DND-41 (cell line): ENCODE measurements around the gene CFAP20DC.

Experiments used
- EZH2 ChIP-seq: IDR thresholded peaks from 3 replicates; pipeline ENCODE4 v1.6.1; 2012; ENCODE audit warnings: borderline replicate concordance, low read depth, mild to moderate bottlenecking, moderate library complexity, low read length, inconsistent platforms; ENCODE audit not compliant: severe bottlenecking
- TF ChIP-seq, protein P1 (sequence below): IDR thresholded peaks from 2 replicates; pipeline ENCODE4 v1.5.1; 2012; ENCODE audit warnings: borderline replicate concordance, low read length, moderate library complexity, mild to moderate bottlenecking; ENCODE audit not compliant: poor library complexity, severe bottlenecking; ENCODE audit errors: extremely low read depth

DNA sequence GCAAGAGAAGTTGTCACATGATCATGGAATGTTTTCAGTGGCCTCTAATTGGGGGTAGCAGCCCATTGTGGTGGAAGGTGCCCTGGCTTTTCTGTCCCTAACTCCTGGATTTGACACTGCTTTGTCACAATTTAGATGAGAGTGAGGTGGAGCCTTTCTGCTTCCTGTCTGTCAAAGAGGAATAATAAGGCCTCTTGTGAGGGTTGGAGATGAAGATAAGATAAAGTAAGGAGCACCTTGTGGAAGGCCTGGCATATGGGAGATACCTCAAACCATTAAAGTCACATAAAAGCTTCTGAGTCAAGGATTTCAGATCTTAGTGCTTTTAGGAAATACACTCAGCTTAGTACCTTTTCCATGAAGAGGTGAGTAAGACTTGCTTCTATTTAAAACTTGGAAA is 210.6 kb downstream of the CFAP20DC start:
- TF ChIP-seq, protein P1, sequence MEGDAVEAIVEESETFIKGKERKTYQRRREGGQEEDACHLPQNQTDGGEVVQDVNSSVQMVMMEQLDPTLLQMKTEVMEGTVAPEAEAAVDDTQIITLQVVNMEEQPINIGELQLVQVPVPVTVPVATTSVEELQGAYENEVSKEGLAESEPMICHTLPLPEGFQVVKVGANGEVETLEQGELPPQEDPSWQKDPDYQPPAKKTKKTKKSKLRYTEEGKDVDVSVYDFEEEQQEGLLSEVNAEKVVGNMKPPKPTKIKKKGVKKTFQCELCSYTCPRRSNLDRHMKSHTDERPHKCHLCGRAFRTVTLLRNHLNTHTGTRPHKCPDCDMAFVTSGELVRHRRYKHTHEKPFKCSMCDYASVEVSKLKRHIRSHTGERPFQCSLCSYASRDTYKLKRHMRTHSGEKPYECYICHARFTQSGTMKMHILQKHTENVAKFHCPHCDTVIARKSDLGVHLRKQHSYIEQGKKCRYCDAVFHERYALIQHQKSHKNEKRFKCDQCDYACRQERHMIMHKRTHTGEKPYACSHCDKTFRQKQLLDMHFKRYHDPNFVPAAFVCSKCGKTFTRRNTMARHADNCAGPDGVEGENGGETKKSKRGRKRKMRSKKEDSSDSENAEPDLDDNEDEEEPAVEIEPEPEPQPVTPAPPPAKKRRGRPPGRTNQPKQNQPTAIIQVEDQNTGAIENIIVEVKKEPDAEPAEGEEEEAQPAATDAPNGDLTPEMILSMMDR: no peak
- TF ChIP-seq EZH2: no peak
